Islet of Langerhans (tissue), 1 donor: ENCODE results near the gene ISCA2.

Experiments used
- FAIRE-seq: peaks from one replicate; lab custom pipeline; 2011; peaks lifted over from hg19 to GRCh38; lab: Jason Lieb, UNC

The ISCA2 gene

GRCh38 chr14:74508844-74509428, 15.4 kb downstream of the ISCA2 start:
- no peak for FAIRE-seq

GRCh38 chr14:74509587-74510222, 16.1 kb downstream of the ISCA2 start:
- FAIRE-seq: no peak

GRCh38 chr14:74510223-74510931, 16.8 kb downstream of the ISCA2 start:
- no peak for FAIRE-seq

DNA sequence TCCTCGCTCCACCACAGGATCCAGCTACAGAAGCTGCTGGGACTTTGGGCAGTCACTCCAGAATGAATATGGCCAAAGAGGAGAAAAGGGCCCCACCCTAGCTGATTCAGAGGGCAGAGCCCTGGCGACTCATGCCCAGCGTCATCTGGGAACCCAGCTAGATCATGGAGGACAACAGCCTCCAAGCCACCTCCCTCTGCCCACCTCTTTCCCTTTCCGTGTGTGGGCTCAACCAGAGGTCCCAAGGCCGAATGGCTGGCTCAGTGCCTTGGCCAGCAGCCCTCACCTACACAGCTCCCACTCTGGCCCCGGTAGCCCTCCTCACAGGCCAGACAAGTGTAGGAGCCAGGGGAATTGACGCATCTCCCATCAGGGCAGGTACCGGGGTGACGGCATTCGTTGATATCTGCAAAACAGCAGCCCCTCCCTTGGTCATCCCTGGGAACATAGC, 17.4 kb downstream of the ISCA2 start:
- no peak for FAIRE-seq

DNA sequence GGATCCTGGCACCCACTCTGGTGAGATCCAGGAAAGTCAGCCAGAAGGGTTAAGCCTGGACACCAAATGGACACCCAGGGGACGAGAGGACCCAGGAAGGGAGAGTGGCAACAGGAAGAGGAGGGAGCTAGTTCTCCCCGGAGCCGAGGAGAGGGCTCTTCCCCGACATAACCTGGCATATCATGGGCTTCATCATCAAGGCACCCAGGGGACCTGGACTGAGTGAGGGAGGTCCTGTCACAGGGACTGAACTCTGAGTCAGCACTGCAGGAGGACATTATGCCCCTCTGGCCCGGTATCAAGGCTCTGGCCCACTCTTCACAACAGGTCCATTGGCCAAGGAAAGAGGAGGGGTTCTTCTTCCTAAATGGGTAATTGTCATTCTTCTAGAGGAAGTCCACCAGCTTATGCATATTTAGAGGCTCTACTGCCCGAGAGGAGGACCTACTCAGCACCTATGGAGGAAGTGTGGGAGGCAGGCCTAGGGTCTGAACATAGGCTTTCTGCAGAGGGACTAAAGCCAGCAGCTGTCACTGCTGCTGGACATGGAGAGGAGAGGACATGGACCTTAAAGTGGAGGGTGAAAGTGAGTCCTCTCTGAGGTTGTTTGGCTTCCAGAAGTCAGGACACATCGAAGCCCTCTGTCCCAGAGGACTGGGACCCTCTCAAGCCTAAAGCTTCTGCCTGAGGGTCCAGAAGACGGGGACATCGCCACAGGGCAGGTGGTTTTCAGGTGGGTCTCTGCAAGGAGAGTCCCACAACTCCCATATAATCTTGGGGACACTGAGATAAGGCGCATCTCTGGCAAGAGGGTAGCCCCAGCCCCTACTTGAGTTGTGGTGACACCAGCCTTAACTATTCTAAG, 18.6 kb downstream of the ISCA2 start:
- FAIRE-seq: no peak

- no peak for FAIRE-seq
Measured at GRCh38 chr14:74514471-74514941, 20.9 kb downstream of the ISCA2 start.

GRCh38 chr14:74515891-74516412, 22.4 kb downstream of the ISCA2 start:
- no peak for FAIRE-seq

DNA sequence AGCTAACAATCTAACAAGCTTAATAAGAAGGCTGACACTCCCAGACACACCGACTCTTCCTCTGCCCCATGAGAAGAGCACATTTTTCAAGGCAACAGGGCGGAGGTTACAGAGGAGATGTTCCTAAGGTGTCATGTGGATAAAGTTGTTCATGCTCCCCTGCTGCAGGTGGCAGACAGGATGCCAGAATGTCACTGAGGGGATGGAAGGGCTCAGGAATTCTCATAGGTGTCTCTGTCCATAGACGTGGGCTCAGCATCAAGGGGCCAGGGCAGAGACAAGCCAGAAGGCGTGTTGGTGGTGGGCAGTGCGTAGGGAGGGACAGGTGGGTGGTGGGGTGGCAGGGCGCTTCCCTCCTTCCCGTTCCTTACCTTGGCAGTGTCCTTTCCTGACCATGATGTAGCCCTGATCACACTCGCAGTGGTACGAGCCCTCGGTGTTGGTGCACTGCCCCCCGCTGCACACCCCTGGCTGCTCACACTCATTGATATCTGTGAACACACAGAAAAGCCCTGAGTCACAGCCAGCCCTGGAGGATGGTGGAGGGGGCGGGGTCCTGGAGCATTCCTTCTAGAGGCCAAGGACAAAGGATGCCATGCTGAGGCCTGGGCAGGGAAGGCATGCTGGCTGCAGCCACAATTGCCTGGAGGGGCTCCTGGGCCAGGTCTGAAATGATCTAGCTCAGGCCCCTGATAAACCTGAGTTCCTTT, 23.0 kb downstream of the ISCA2 start:
- FAIRE-seq: no peak

GRCh38 chr14:74517731-74518130, 24.2 kb downstream of the ISCA2 start:
- FAIRE-seq: no peak

DNA sequence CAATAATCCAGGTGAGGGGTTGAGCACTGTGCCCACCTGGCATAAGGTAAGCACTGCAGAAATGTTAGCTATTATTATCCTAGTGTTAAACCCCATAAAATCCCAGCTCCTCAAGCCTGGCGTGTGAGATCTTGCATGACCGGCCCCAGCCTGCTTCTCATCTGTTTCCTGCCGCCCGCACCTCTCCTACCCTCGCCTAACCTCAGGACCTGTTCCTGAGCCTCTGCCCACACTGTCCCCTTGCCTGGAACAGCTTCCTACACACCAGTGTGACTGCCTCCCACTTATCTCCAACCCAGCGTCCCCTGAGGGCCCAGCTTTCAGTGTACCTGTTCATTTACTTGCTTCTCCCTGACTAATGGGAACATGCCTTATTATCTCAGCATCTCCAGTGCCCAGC, 24.7 kb downstream of the ISCA2 start:
- FAIRE-seq: no peak

DNA sequence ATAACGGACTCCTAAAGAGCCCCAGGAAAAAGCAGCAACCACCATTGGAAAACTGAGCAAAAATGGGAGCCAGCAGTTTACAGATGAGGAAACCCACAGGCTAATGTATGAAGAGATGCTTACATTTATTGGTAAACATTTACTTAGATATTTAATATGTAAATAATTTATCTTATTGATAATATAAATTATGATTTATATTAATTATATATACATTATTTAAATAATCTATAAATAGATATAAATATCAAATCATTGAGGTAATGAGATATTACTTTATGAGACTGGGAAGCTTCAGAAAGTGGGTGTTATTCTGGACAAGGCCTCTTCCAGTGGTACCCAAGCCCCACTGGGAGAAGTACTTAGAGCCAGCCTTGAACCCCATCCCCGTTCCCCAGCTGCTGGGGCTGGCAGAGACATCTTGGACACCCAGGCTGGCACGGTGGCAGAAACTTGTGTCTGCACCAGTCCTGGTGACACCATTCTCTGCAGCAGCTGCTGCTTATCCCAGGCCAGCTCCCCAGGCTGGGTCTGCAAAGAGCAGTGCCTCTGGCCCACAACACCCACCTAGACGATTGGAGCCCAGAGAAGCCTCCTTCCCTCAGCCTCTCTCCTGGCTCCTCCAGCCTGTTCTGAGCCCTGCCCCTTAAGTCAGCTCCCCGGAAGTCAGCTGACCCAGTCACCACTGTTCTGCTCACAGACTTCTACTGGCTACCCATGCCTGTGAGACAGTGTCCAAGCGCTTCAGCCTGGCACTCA, 25.9 kb downstream of the ISCA2 start:
- FAIRE-seq: no peak

- no peak for FAIRE-seq
Measured at GRCh38 chr14:74521756-74522155, 28.2 kb downstream of the ISCA2 start.

GRCh38 chr14:74522740-74523139, 29.2 kb downstream of the ISCA2 start:
- no peak for FAIRE-seq

DNA sequence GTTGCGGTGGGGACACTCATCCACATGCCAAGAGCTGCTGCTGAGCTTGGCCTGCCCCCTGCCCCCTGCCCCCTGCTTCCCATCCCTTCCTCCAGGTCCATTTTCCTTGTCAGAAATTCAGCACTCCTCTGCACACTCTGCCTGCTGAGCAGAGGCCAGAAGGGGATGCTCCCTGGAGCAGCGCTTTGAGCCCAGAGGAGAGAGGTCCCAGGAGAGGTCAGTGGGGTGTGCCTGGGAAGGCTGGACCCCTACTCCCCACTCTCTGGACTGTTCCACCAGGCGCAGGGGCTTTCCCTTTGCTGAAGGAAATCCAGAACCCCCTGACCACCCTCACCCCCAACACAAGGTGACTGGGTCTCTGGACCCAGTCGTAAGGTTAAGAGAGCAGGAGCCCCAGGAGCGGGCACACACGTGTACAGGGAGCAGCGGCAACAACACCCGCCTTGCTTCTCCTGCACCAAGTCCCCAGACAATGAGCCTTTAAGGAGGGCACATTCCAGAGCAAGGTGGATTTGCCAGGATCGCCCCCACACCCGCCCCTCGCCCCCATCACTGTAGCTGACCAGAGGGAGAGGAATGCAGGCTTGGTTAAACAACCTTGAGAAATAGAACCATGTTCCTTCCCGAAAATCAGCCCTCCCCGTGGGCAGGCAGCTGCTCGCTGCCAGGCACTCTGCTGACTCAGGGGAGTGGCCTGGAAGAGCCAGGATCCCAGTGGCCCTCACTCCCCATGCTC, 30.7 kb downstream of the ISCA2 start:
- no peak for FAIRE-seq

DNA sequence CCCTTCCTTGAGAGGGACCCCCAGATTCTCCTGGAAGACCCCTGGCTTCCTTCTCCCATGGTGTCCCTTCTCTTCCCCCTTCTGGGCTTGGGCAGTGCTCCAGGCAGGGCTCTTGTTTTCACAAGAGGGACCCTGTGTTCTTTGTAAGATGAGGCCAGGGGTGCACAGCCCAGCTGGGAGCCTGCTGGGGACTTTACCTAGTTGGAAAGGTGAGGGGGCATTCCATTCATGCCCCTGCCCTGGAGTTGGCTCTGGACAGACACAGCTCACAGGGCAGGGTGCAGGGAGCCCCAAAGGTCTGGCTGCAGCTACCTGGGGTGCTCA, 31.2 kb downstream of the ISCA2 start:
- FAIRE-seq: no peak

GRCh38 chr14:74525361-74525851, 31.8 kb downstream of the ISCA2 start:
- no peak for FAIRE-seq

GRCh38 chr14:74526854-74527585, 33.5 kb downstream of the ISCA2 start:
- no peak for FAIRE-seq

- FAIRE-seq: no peak
Measured at GRCh38 chr14:74527736-74528280, 34.2 kb downstream of the ISCA2 start.

DNA sequence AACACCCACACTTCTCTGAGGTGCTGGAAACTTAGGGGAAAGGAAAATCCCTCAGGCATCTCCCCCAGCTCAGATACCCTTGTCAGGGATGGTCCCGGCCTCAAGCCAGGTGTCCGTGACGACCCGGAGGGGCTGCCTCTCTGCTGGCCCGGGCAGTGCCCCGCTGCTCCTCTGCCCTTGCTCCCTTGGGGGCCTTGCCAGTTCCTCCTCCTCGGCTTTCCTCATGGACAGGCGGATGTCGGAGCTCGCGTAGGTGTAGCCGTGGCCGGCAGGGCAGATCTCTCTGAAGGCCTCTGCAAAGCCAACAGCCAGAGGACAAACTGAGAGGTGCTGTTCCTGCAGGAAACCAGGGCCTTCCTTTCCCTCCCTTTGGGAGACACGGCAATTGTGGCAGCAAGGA, 34.8 kb downstream of the ISCA2 start:
- no peak for FAIRE-seq
